HEK293 (cell line): ENCODE data around the gene MOGAT3.
A peak's percentile ranks its signal among the peaks of the same experiment; 100 is the strongest.

ENCODE experiments used
- GFI1B ChIP-seq: fragments of 450-650 bp; formaldehyde crosslinking; IDR thresholded peaks from 2 replicates; pipeline ENCODE4 v1.5.1; 2016; ENCODE audit warnings: missing biosample characterization, missing genetic modification characterization
- KLF8 ChIP-seq: fragments of 450-650 bp; formaldehyde crosslinking; IDR thresholded peaks from 2 replicates; pipeline ENCODE4 v1.5.1; 2016; ENCODE audit warnings: missing biosample characterization, missing genetic modification characterization
- OSR2 ChIP-seq: fragments of 450-650 bp; formaldehyde crosslinking; IDR thresholded peaks from 2 replicates; pipeline ENCODE4 v1.5.1; 2016; ENCODE audit warnings: missing biosample characterization, missing genetic modification characterization
- PRDM10 ChIP-seq: fragments of 450-650 bp; formaldehyde crosslinking; IDR thresholded peaks from 2 replicates; pipeline ENCODE4 v1.5.1; 2016; ENCODE audit warnings: missing biosample characterization, missing genetic modification characterization
- PRDM6 ChIP-seq: fragments of 450-650 bp; formaldehyde crosslinking; IDR thresholded peaks from 2 replicates; pipeline ENCODE4 v1.5.1; 2017; ENCODE audit warnings: missing biosample characterization, missing genetic modification characterization
- SALL2 ChIP-seq: fragments of 450-650 bp; formaldehyde crosslinking; IDR thresholded peaks from 2 replicates; pipeline ENCODE4 v1.5.0; 2017; ENCODE audit warnings: missing biosample characterization, mild to moderate bottlenecking, missing genetic modification characterization, borderline replicate concordance
- TRIM28 ChIP-seq: IDR thresholded peaks from 2 replicates; pipeline ENCODE4 v1.6.1; 2011; ENCODE audit warnings: low read length, control low read depth, borderline replicate concordance
- YY2 ChIP-seq: fragments of 450-650 bp; formaldehyde crosslinking; IDR thresholded peaks from 2 replicates; pipeline ENCODE4 v1.5.1; 2016; ENCODE audit warnings: missing biosample characterization, missing genetic modification characterization
- ZBTB8A ChIP-seq: fragments of 450-650 bp; formaldehyde crosslinking; IDR thresholded peaks from 2 replicates; pipeline ENCODE4 v1.5.1; 2016; ENCODE audit warnings: missing biosample characterization, missing genetic modification characterization
- ZFP41 ChIP-seq: fragments of 450-650 bp; formaldehyde crosslinking; IDR thresholded peaks from 2 replicates; pipeline ENCODE4 v1.5.1; 2016; ENCODE audit warnings: missing biosample characterization, missing genetic modification characterization, borderline replicate concordance
- ZNF112 ChIP-seq: fragments of 450-650 bp; formaldehyde crosslinking; IDR thresholded peaks from 2 replicates; pipeline ENCODE4 v1.5.0; 2017; ENCODE audit warnings: missing biosample characterization, missing genetic modification characterization
- ZNF121 ChIP-seq: fragments of 450-650 bp; formaldehyde crosslinking; IDR thresholded peaks from 2 replicates; pipeline ENCODE4 v1.5.1; 2016; ENCODE audit warnings: missing biosample characterization, missing genetic modification characterization
- ZNF133 ChIP-seq: fragments of 450-650 bp; formaldehyde crosslinking; IDR thresholded peaks from 2 replicates; pipeline ENCODE4 v1.5.1; 2016; ENCODE audit warnings: missing biosample characterization, missing genetic modification characterization
- ZNF148 ChIP-seq: fragments of 450-650 bp; formaldehyde crosslinking; IDR thresholded peaks from 2 replicates; pipeline ENCODE4 v1.5.0; 2017; ENCODE audit warnings: missing biosample characterization, missing genetic modification characterization, borderline replicate concordance
- ZNF16 ChIP-seq: fragments of 450-650 bp; formaldehyde crosslinking; IDR thresholded peaks from 2 replicates; pipeline ENCODE4 v1.5.1; 2016; ENCODE audit warnings: low read depth, missing biosample characterization, missing genetic modification characterization
- ZNF184 ChIP-seq: fragments of 450-650 bp; IDR thresholded peaks from 2 replicates; pipeline ENCODE4 v1.5.1; 2018; ENCODE audit warnings: missing biosample characterization, mild to moderate bottlenecking, missing genetic modification characterization
- ZNF211 ChIP-seq: fragments of 450-650 bp; formaldehyde crosslinking; IDR thresholded peaks from 2 replicates; pipeline ENCODE4 v1.5.1; 2016; ENCODE audit warnings: low read depth, missing biosample characterization, missing genetic modification characterization
- ZNF23 ChIP-seq: fragments of 450-650 bp; formaldehyde crosslinking; IDR thresholded peaks from 2 replicates; pipeline ENCODE4 v1.5.1; 2016; ENCODE audit warnings: missing biosample characterization, missing genetic modification characterization, borderline replicate concordance
- ZNF302 ChIP-seq: fragments of 450-650 bp; formaldehyde crosslinking; IDR thresholded peaks from 2 replicates; pipeline ENCODE4 v1.5.1; 2016; ENCODE audit warnings: missing biosample characterization, missing genetic modification characterization, low read depth
- ZNF354C ChIP-seq: fragments of 450-650 bp; formaldehyde crosslinking; IDR thresholded peaks from 2 replicates; pipeline ENCODE4 v1.5.1; 2016; ENCODE audit warnings: missing biosample characterization, missing genetic modification characterization, low read depth, borderline replicate concordance
- ZNF404 ChIP-seq: fragments of 450-650 bp; formaldehyde crosslinking; IDR thresholded peaks from 2 replicates; pipeline ENCODE4 v1.5.1; 2017; ENCODE audit warnings: missing biosample characterization, missing genetic modification characterization
- ZNF48 ChIP-seq: fragments of 450-650 bp; formaldehyde crosslinking; IDR thresholded peaks from 2 replicates; pipeline ENCODE4 v1.5.1; 2016; ENCODE audit warnings: missing biosample characterization, missing genetic modification characterization
- ZNF488 ChIP-seq: fragments of 450-650 bp; formaldehyde crosslinking; IDR thresholded peaks from 2 replicates; pipeline ENCODE4 v1.5.1; 2016; ENCODE audit warnings: missing biosample characterization, missing genetic modification characterization
- ZNF514 ChIP-seq: fragments of 450-650 bp; formaldehyde crosslinking; IDR thresholded peaks from 2 replicates; pipeline ENCODE4 v1.5.1; 2016; ENCODE audit warnings: missing biosample characterization, missing genetic modification characterization
- ZNF521 ChIP-seq: fragments of 450-650 bp; formaldehyde crosslinking; IDR thresholded peaks from 2 replicates; pipeline ENCODE4 v1.5.1; 2017; ENCODE audit warnings: missing biosample characterization, mild to moderate bottlenecking, missing genetic modification characterization
- ZNF544 ChIP-seq: fragments of 450-650 bp; formaldehyde crosslinking; IDR thresholded peaks from 2 replicates; pipeline ENCODE4 v1.5.0; 2017; ENCODE audit warnings: missing biosample characterization, missing genetic modification characterization
- ZNF548 ChIP-seq: fragments of 450-650 bp; formaldehyde crosslinking; IDR thresholded peaks from 2 replicates; pipeline ENCODE4 v1.5.1; 2016; ENCODE audit warnings: missing biosample characterization, missing genetic modification characterization
- ZNF560 ChIP-seq: fragments of 450-650 bp; formaldehyde crosslinking; IDR thresholded peaks from 2 replicates; pipeline ENCODE4 v1.5.1; 2017; ENCODE audit warnings: missing biosample characterization, missing genetic modification characterization, borderline replicate concordance
- ZNF585B ChIP-seq: fragments of 450-650 bp; formaldehyde crosslinking; IDR thresholded peaks from 2 replicates; pipeline ENCODE4 v1.5.1; 2016; ENCODE audit warnings: missing biosample characterization, missing genetic modification characterization
- ZNF626 ChIP-seq: fragments of 450-650 bp; sonication (Bioruptor Pico); formaldehyde crosslinking; IDR thresholded peaks from 2 replicates; pipeline ENCODE4 v1.5.1; 2018; ENCODE audit warnings: missing biosample characterization, missing genetic modification characterization, inconsistent platforms
- ZNF76 ChIP-seq: fragments of 450-650 bp; formaldehyde crosslinking; IDR thresholded peaks from 2 replicates; pipeline ENCODE4; 2016; ENCODE audit warnings: low read depth, missing biosample characterization, missing genetic modification characterization, borderline replicate concordance
- ZSCAN23 ChIP-seq: fragments of 450-650 bp; formaldehyde crosslinking; IDR thresholded peaks from 2 replicates; pipeline ENCODE4 v1.5.1; 2016; ENCODE audit warnings: missing biosample characterization, missing genetic modification characterization

Gene MOGAT3

GRCh38 chr7:101172854-101173751, 27.7 kb downstream of the MOGAT3 start (continued):
- no peak for TF ChIP-seq ZSCAN23 (tag by site-specific recombination)
- peak; percentile 41; the same call in 1 of the 2 replicates for TF ChIP-seq ZNF76 (tag by site-specific recombination)
- no peak for TF ChIP-seq ZNF184 (tag by site-specific recombination)
- TF ChIP-seq ZNF354C = no peak
- TF ChIP-seq YY2 (tag by site-specific recombination) = no peak
- no peak for TF ChIP-seq ZNF548
- TF ChIP-seq ZNF521 (tag by site-specific recombination) = no peak
- no peak for TF ChIP-seq ZNF48 (tag by site-specific recombination)
- TF ChIP-seq ZNF302 (tag by site-specific recombination) = no peak
- peak; percentile 95 for TF ChIP-seq ZBTB8A (tag by site-specific recombination)
- no peak for TF ChIP-seq ZNF626 (tag by site-specific recombination)
- no peak for TF ChIP-seq ZFP41
- no peak for TF ChIP-seq ZNF133 (tag by site-specific recombination)
- TF ChIP-seq ZNF112 (tag by site-specific recombination) = no peak
- TF ChIP-seq ZNF121 (tag by site-specific recombination) = no peak
- peak; percentile 18; the same call in 1 of the 2 replicates for TF ChIP-seq KLF8 (tag by site-specific recombination)
- TF ChIP-seq PRDM6 (tag by site-specific recombination) = no peak
- TF ChIP-seq ZNF23 = no peak
- TF ChIP-seq GFI1B (tag by site-specific recombination) = no peak
- TF ChIP-seq SALL2 (tag by site-specific recombination) = no peak
- TF ChIP-seq PRDM10 (tag by site-specific recombination) = peak; percentile 89
- no peak for TF ChIP-seq ZNF560 (tag by site-specific recombination)
- no peak for TF ChIP-seq OSR2 (tag by site-specific recombination)
- no peak for TF ChIP-seq ZNF404 (tag by site-specific recombination)
- no peak for TF ChIP-seq ZNF16 (tag by site-specific recombination)
- TF ChIP-seq TRIM28 = no peak
- no peak for TF ChIP-seq ZNF544 (tag by site-specific recombination)
- TF ChIP-seq ZNF488 (tag by site-specific recombination) = no peak
- TF ChIP-seq ZNF211 (tag by site-specific recombination) = no peak
- no peak for TF ChIP-seq ZNF585B (tag by site-specific recombination)
- no peak for TF ChIP-seq ZNF148
- TF ChIP-seq ZNF514 (tag by site-specific recombination) = no peak
